Left lung (tissue), 10 donors: ENCODE data around the gene STX5. TPM values are rescaled to one million over a fixed set of nuclear protein-coding genes. Genes with fewer than 3 reads are reported as not detected.
A peak's percentile ranks its signal among the peaks of the same experiment; 100 is the strongest.
"Not testable (repeated sequence)": the region's sequence is repeated elsewhere in the genome, so short reads cannot be mapped to it uniquely, and the experiment has no call there.

Experiments used
- ATAC-seq: fragments of 200-7000 bp; cut with Tn5 transposase; one replicate; pipeline ENCODE4 v1.9.1; 2020; ENCODE audit warnings: moderate library complexity
- DNase-seq, 4 donors: peaks; one replicate each; pipeline ENCODE4 v3.0.0-alpha.2; 2013 to 2020
- H3K27ac ChIP-seq, 2 donors: fragments of 200-600 bp; sonication (generic) in 1 of 2; one replicate each; pipeline versions ENCODE4 v1.5.0 to v1.8.0; 2020 to 2021
- H3K27me3 ChIP-seq, 2 donors: fragments of 200-600 bp; sonication (generic) in 1 of 2; one replicate each; pipeline versions ENCODE4 v1.5.0 to v1.8.0; 2020 to 2021
- H3K36me3 ChIP-seq, 2 donors: fragments of 200-600 bp; sonication (generic) in 1 of 2; one replicate each; pipeline versions ENCODE4 v1.5.0 to v1.8.0; 2020 to 2021
- H3K4me1 ChIP-seq, 2 donors: fragments of 200-600 bp; one replicate each; pipeline ENCODE4 v1.8.0; 2021
- H3K4me3 ChIP-seq, 2 donors: fragments of 200-600 bp; sonication (generic) in 1 of 2; one replicate each; pipeline versions ENCODE4 v1.5.0 to v1.8.0; 2020 to 2021; ENCODE audit warnings: mild to moderate bottlenecking in 1 of 2
- H3K9me3 ChIP-seq, 2 donors: fragments of 200-600 bp; sonication (generic) in 1 of 2; one replicate each; pipeline versions ENCODE4 v1.5.0 to v1.8.0; 2020 to 2021
- CTCF ChIP-seq, 2 donors: fragments of 200-600 bp; sonication (generic) in 1 of 2; IDR thresholded peaks; one replicate each; pipeline versions ENCODE4 v1.5.0 to v1.8.0; 2021; ENCODE audit warnings: antibody characterized with exemption in 2 of 2
- intact Hi-C, 2 donors: fragments of 100-400 bp; cut with DNase I; formaldehyde crosslinking; loops; one replicate each; pipeline versions ENCODE4 v1.11.2 to v1.14.2; 2022
- polyA plus RNA-seq, 6 donors: library from polyadenylated mRNA; unstranded; fragments of 120-200 nt; gene quantifications; one replicate each; pipeline ENCODE4 v1.2.1, GENCODE V29; 2013; ENCODE audit not compliant: insufficient read length in 6 of 6
- total RNA-seq, 2 donors: library from RNA; stranded (reverse); fragmentation: NEBNext Ultra II Directional; extraction: Animal tissue kit (Norgen Biotek cat#: 25700); gene quantifications; one replicate each; pipeline ENCODE4 v1.2.1, GENCODE V29; 2021
- donor health status: DM: no; HTN: yes; CAD: no.
- donor health status: DM: no; HTN: no; CAD: no.

STX5 gene
- total and polyA plus RNA-seq, 8 donors = 38.9 to 55.7 (median 50.4) TPM

- ATAC-seq = no peak
- intact Hi-C loops = no loop called here
- H3K36me3 ChIP-seq = peaks cover 4 to 18% of the 10 kb centered on the region in 2 donors
- H3K4me1 ChIP-seq = peaks cover 0 to 20% of the 10 kb centered on the region in 2 donors
- no peaks in the 10 kb centered on the region for H3K9me3 ChIP-seq
- no peak for DNase-seq
- TF ChIP-seq CTCF (IDR thresholded peaks at IDR 0.05) = no peak
- no peaks in the 10 kb centered on the region for H3K27me3 ChIP-seq
- no peak overlapping the region for H3K27ac ChIP-seq
- H3K4me3 ChIP-seq = no peak overlapping the region
These were observed 16.0 kb upstream of the STX5 start for GRCh38 chr11:62847767-62848314.

- H3K27me3 ChIP-seq = no peaks in the 10 kb centered on the region
- ATAC-seq = no peak
- no peaks in the 10 kb centered on the region for H3K9me3 ChIP-seq
- no peak for TF ChIP-seq CTCF (IDR thresholded peaks at IDR 0.05)
- peaks cover 5 to 12% of the 10 kb centered on the region in 2 donors for H3K4me1 ChIP-seq
- H3K4me3 ChIP-seq = no peak overlapping the region
- H3K36me3 ChIP-seq = peaks cover 0 to 2% of the 10 kb centered on the region in 2 donors
- intact Hi-C loops = no loop called here
- DNase-seq = no peak
- no peak overlapping the region for H3K27ac ChIP-seq
These were observed 14.3 kb upstream of the STX5 start for GRCh38 chr11:62846177-62846576.

- no peak overlapping the region for H3K27ac ChIP-seq
- ATAC-seq = no peak
- no peak for TF ChIP-seq CTCF (IDR thresholded peaks at IDR 0.05)
- no peaks in the 10 kb centered on the region for H3K36me3 ChIP-seq
- H3K27me3 ChIP-seq = no peaks in the 10 kb centered on the region
- intact Hi-C loops = no loop called here
- DNase-seq = no peak
- H3K4me1 ChIP-seq = peaks cover 5 to 10% of the 10 kb centered on the region in 2 donors
- H3K4me3 ChIP-seq = no peak overlapping the region
- H3K9me3 ChIP-seq = no peaks in the 10 kb centered on the region
These were observed 12.3 kb upstream of the STX5 start for GRCh38 chr11:62844154-62844553.

- H3K4me1 ChIP-seq = peaks cover 9 to 17% of the 10 kb centered on the region in 2 donors
- no peak for ATAC-seq
- no peak for TF ChIP-seq CTCF (IDR thresholded peaks at IDR 0.05)
These were observed 11.6 kb upstream of the STX5 start for GRCh38 chr11:62843466-62843865.

GRCh38 chr11:62842891-62843290 is 11.0 kb upstream of the STX5 start:
- Histone ChIP-seq H3K4me1 (peaks cover 10 to 23% of the 10 kb centered on the region in 2 donors), H3K27ac (peak overlapping the region; percentile 98 to 99), H3K4me3 (peak overlapping the region in 1 of 2 donors; percentile 98)
- DNase-seq, intact Hi-C loops, H3K9me3 ChIP-seq, H3K36me3 ChIP-seq, ATAC-seq, H3K27me3 ChIP-seq: not testable (repeated sequence)

More at GRCh38 chr11:62843466-62843865, 11.6 kb upstream of the STX5 start:
- Histone ChIP-seq H3K27ac (no peak overlapping the region), H3K27me3 (no peaks in the 10 kb centered on the region), H3K9me3 (no peaks in the 10 kb centered on the region), H3K4me3 (no peak overlapping the region), H3K36me3 (no peaks in the 10 kb centered on the region)
- no peak for DNase-seq
- intact Hi-C loops = no loop called here
